HCT116 (cell line): ENCODE data around the gene SEMA3F.

ENCODE experiments used
- CEBPB ChIP-seq: IDR thresholded peaks from 2 replicates; pipeline ENCODE4 v1.6.1; 2012; ENCODE audit warnings: low read depth
- EGR1 ChIP-seq: IDR thresholded peaks from 2 replicates; pipeline ENCODE4 v1.6.1; 2012; ENCODE audit warnings: low read depth
- EZH2 ChIP-seq: fragments of 200-600 bp; sonication (generic); IDR thresholded peaks from 2 replicates; pipeline ENCODE4 v1.6.1; 2017; ENCODE audit warnings: antibody characterized with exemption, mixed run types
- EZH2phosphoT487 ChIP-seq: fragments of 200-600 bp; IDR thresholded peaks from 2 replicates; pipeline ENCODE4 v1.6.1; 2018; ENCODE audit warnings: antibody characterized with exemption, borderline replicate concordance
- POLR2A ChIP-seq: IDR thresholded peaks from 2 replicates; pipeline ENCODE4 v1.7.0; 2011; ENCODE audit warnings: borderline replicate concordance; ENCODE audit not compliant: insufficient read depth, insufficient read length; ENCODE audit errors: extremely low read depth
- POLR2AphosphoS5 ChIP-seq: IDR thresholded peaks from 2 replicates; pipeline ENCODE4 v1.6.1; 2011; ENCODE audit warnings: mild to moderate bottlenecking, low read depth, low read length, moderate library complexity
- YY1 ChIP-seq: IDR thresholded peaks from 2 replicates; pipeline ENCODE4 v1.6.1; 2011; ENCODE audit warnings: low read length, low read depth, moderate library complexity, mild to moderate bottlenecking; ENCODE audit not compliant: insufficient replicate concordance; ENCODE audit errors: extremely low read depth
- ZFX ChIP-seq: fragments of 450-650 bp; IDR thresholded peaks from 2 replicates; pipeline ENCODE4 v1.6.1; 2017
- TF ChIP-seq, protein P1 (sequence below), 3 experiments: fragments of 200-600 bp in 1 of 3; sonication (generic) in 1 of 3; IDR thresholded peaks in 2 of 3; conservative IDR thresholded peaks in 1 of 3; 2 replicates each; pipeline ENCODE4 v1.5.1; 2012 to 2017; ENCODE audit warnings: low read depth in 2 of 3, low read length in 2 of 3, antibody characterized with exemption in 1 of 3, borderline replicate concordance in 1 of 3, control low read depth in 1 of 3, mild to moderate bottlenecking in 1 of 3, mixed read lengths in 1 of 3, mixed run types in 1 of 3, moderate library complexity in 1 of 3; ENCODE audit not compliant: insufficient read depth in 1 of 3
- TF ChIP-seq, protein P2 (sequence below): IDR thresholded peaks from 2 replicates; pipeline ENCODE4 v1.6.1; 2012

DNA sequence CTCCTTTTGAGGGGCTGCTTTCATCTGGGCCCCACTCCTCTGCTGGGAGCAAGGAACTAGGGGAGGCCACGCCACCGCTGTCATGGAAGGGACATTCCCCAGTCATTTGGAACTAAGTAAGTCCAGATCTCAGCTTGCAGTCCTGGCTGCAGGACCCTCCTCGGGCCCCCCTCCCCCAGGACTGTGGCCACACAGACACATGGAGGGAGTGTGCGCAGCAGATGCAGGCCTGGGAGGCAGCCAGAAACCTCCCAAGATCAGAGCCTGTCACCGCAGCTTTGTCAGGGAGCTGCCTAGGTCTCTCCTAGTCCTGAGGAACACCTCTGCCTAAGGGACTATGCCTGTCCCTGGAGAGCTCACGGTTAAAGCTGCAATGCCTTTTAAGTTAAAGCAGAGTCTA is 7.3 kb upstream of the SEMA3F start:
- TF ChIP-seq POLR2AphosphoS5 = no peak
- no peak for TF ChIP-seq ZFX
- TF ChIP-seq, protein P1, sequence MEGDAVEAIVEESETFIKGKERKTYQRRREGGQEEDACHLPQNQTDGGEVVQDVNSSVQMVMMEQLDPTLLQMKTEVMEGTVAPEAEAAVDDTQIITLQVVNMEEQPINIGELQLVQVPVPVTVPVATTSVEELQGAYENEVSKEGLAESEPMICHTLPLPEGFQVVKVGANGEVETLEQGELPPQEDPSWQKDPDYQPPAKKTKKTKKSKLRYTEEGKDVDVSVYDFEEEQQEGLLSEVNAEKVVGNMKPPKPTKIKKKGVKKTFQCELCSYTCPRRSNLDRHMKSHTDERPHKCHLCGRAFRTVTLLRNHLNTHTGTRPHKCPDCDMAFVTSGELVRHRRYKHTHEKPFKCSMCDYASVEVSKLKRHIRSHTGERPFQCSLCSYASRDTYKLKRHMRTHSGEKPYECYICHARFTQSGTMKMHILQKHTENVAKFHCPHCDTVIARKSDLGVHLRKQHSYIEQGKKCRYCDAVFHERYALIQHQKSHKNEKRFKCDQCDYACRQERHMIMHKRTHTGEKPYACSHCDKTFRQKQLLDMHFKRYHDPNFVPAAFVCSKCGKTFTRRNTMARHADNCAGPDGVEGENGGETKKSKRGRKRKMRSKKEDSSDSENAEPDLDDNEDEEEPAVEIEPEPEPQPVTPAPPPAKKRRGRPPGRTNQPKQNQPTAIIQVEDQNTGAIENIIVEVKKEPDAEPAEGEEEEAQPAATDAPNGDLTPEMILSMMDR (IDR thresholded peaks at IDR 0.05 in 2 of 3, conservative IDR thresholded peaks at IDR 0.05 in 1 of 3; ENCODE audit: borderline replicate concordance in 1 of 3, insufficient read depth in 1 of 3, low read depth in 2 of 3, low read length in 2 of 3) = no peak
- no peak for TF ChIP-seq EZH2phosphoT487
- TF ChIP-seq EZH2 = no peak
- TF ChIP-seq POLR2A = no peak
- TF ChIP-seq, protein P2, sequence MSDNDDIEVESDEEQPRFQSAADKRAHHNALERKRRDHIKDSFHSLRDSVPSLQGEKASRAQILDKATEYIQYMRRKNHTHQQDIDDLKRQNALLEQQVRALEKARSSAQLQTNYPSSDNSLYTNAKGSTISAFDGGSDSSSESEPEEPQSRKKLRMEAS = no peak
- no peak for TF ChIP-seq CEBPB
- no peak for TF ChIP-seq YY1
- no peak for TF ChIP-seq EGR1
